GM18505 (cell line): Measurements from ENCODE around the gene COL7A1.

Source experiments
- ATAC-seq: cut with Tn5 transposase; IDR thresholded peaks from one replicate; pipeline ENCODE4 v1.9.1; 2021; ENCODE audit not compliant: unreplicated experiment
- POLR2A ChIP-seq: IDR thresholded peaks from 4 replicates; pipeline ENCODE4 v1.6.1; 2011; ENCODE audit warnings: borderline replicate concordance; ENCODE audit not compliant: insufficient read depth, insufficient read length; ENCODE audit errors: extremely low read depth

The COL7A1 gene

GRCh38 chr3:48595075-48595525 is at the start of gene COL7A1:
COL7A1 (minus strand) TSS chr3:48595329; CDS start chr3:48595159, 170 bp downstream.
- no peak for ATAC-seq
- TF ChIP-seq POLR2A, result no peak

GRCh38 chr3:48642605-48643004 is 47.5 kb upstream of the COL7A1 start:
- TF ChIP-seq POLR2A, result no peak
- ATAC-seq, result no peak

- no peak for TF ChIP-seq POLR2A
- no peak for ATAC-seq
Measured at GRCh38 chr3:48641396-48641795, 46.3 kb upstream of the COL7A1 start.

- no peak for ATAC-seq
- TF ChIP-seq POLR2A, result no peak
Measured at GRCh38 chr3:48639944-48640606, 44.9 kb upstream of the COL7A1 start.

GRCh38 chr3:48637305-48637704 is 42.2 kb upstream of the COL7A1 start:
- ATAC-seq, result no peak
- TF ChIP-seq POLR2A, result no peak

- ATAC-seq, result no peak
- TF ChIP-seq POLR2A, result no peak
Measured at GRCh38 chr3:48636149-48636655, 41.1 kb upstream of the COL7A1 start.

GRCh38 chr3:48635222-48636021 is 40.3 kb upstream of the COL7A1 start, which contains the start of gene SLC26A6:
SLC26A6 (minus strand) TSS chr3:48635461; CDS start chr3:48635393, 68 bp downstream.
- peak; percentile 74 for TF ChIP-seq POLR2A
- ATAC-seq, result peak; percentile 87

- TF ChIP-seq POLR2A, result no peak
- peak; percentile 24 for ATAC-seq
Measured at GRCh38 chr3:48634661-48635221, 39.6 kb upstream of the COL7A1 start.

- ATAC-seq, result no peak
Measured at GRCh38 chr3:48633743-48634142, 38.6 kb upstream of the COL7A1 start.

GRCh38 chr3:48633256-48633655 is 38.1 kb upstream of the COL7A1 start:
- TF ChIP-seq POLR2A, result no peak
- no peak for ATAC-seq

More at GRCh38 chr3:48633743-48634142, 38.6 kb upstream of the COL7A1 start:
- no peak for TF ChIP-seq POLR2A

- no peak for ATAC-seq
- TF ChIP-seq POLR2A, result no peak
Measured at GRCh38 chr3:48631516-48632448, 36.7 kb upstream of the COL7A1 start.

- no peak for TF ChIP-seq POLR2A
- ATAC-seq, result no peak
Measured at GRCh38 chr3:48630833-48631232, 35.7 kb upstream of the COL7A1 start.
